Activated CD8-positive, alpha-beta T cell treated with anti-CD3 and anti-CD28 coated beads for 36 hours (primary cell): ENCODE results near the gene SLC7A6. TPM values are rescaled to one million over a fixed set of nuclear protein-coding genes. Genes with fewer than 3 reads are reported as not detected.
A peak's percentile ranks its signal among the peaks of the same experiment; 100 is the strongest.

Source experiments
- ATAC-seq: fragments of 200-7000 bp; cut with Tn5 transposase; one replicate; pipeline ENCODE4 v1.10.0; 2021; ENCODE audit warnings: mild to moderate bottlenecking, moderate library complexity
- CTCF ChIA-PET: fragments of 350-600 bp; sonication (Branson Sonifier 250); formaldehyde crosslinking; loops from one replicate; lab custom pipeline; 2021; ENCODE audit warnings: antibody characterized with exemption; lab: Charles Lee
- POLR2A ChIA-PET: fragments of 350-600 bp; sonication (Branson Sonifier 250); formaldehyde crosslinking; loops from one replicate; lab custom pipeline; 2021; ENCODE audit warnings: antibody characterized with exemption; lab: Charles Lee
- DNase-seq: peaks from one replicate; pipeline ENCODE4 v3.0.0-alpha.2; 2020
- H3K27ac Mint-ChIP-seq: one replicate; pipeline ENCODE4 v1.8.0; 2021; ENCODE audit warnings: mild to moderate bottlenecking, mixed read lengths
- H3K27me3 Mint-ChIP-seq: one replicate; pipeline ENCODE4 v1.8.0; 2021; ENCODE audit warnings: mixed read lengths
- H3K36me3 Mint-ChIP-seq: one replicate; pipeline ENCODE4 v1.8.0; 2021; ENCODE audit warnings: low read depth, mixed read lengths
- H3K4me1 Mint-ChIP-seq: one replicate; pipeline ENCODE4 v1.8.0; 2021; ENCODE audit warnings: low read depth, mixed read lengths
- H3K4me3 Mint-ChIP-seq: one replicate; pipeline ENCODE4 v1.8.0; 2021; ENCODE audit warnings: mild to moderate bottlenecking, moderate library complexity, mixed read lengths
- H3K9me3 Mint-ChIP-seq: one replicate; pipeline ENCODE4 v1.8.0; 2021; ENCODE audit warnings: mixed read lengths
- CTCF ChIP-seq: fragments of 200-600 bp; IDR thresholded peaks from one replicate; pipeline ENCODE4 v1.8.0; 2022; ENCODE audit warnings: antibody characterized with exemption, mild to moderate bottlenecking
- intact Hi-C: fragments of 100-400 bp; cut with micrococcal nuclease; formaldehyde crosslinking; loops from one replicate; pipeline ENCODE4 v1.10.0; 2022
- total RNA-seq, 2 experiments: library from RNA; stranded (reverse); gene quantifications; one replicate each; pipeline ENCODE4 v1.2.3, GENCODE V29; 2021

Gene SLC7A6
- total RNA-seq, 2 experiments from 2014 or later, result 73.8 to 76.9 TPM

GRCh38 chr16:68230176-68230571 lies 34.2 kb upstream of the SLC7A6 start:
- Mint-ChIP-seq H3K27me3 (no peaks in the 10 kb centered on the region), H3K9me3 (no peaks in the 10 kb centered on the region), H3K27ac (no peak overlapping the region), H3K4me1 (peaks cover 52% of the 10 kb centered on the region), H3K4me3 (no peak overlapping the region), H3K36me3 (peaks cover 11% of the 10 kb centered on the region)
- ChIA-PET POLR2A (interaction anchor here (1.4 kb wide), 1 partner anchor 14 kb away, joined by 3 read pairs; the partner anchor contains the start of gene PLA2G15), CTCF (interaction anchor here (0.8 to 1.5 kb wide), 23 partner anchors 30 to 414 kb away, joined by 3 to 11 read pairs (median 4); partner anchors contain the start of genes PRMT7 and SLC7A6OS)
- TF ChIP-seq CTCF, result no peak
- no peak for DNase-seq
- intact Hi-C loops, result no loop called here
- no peak for ATAC-seq

GRCh38 chr16:68230956-68231355 lies 33.4 kb upstream of the SLC7A6 start:
- DNase-seq (no peak), ATAC-seq (no peak)
- Mint-ChIP-seq H3K27ac (peak overlapping the region; percentile 49), H3K4me1 (peaks cover 44% of the 10 kb centered on the region), H3K4me3 (no peak overlapping the region), H3K27me3 (no peaks in the 10 kb centered on the region), H3K36me3 (peaks cover 7% of the 10 kb centered on the region), H3K9me3 (no peaks in the 10 kb centered on the region)
- ChIA-PET POLR2A (interaction anchor here (1.4 kb wide), 1 partner anchor 14 kb away, joined by 3 read pairs; the partner anchor contains the start of gene PLA2G15), CTCF (interaction anchor here (0.9 to 1.5 kb wide), 3 partner anchors 98 to 185 kb away, joined by 3 to 5 read pairs (median 5); no protein-coding TSS in a partner anchor)
- no peak for TF ChIP-seq CTCF
- intact Hi-C loops, result no loop called here

- ChIA-PET POLR2A (interaction anchor here (0.6 to 1.4 kb wide), 2 partner anchors 13 to 36 kb away, joined by 3 read pairs; partner anchors contain the start of gene PLA2G15), CTCF (no interaction called here)
- peaks cover 7% of the 10 kb centered on the region for H3K36me3 Mint-ChIP-seq
- H3K27me3 Mint-ChIP-seq, result no peaks in the 10 kb centered on the region
- H3K9me3 Mint-ChIP-seq, result no peaks in the 10 kb centered on the region
- ATAC-seq, result no peak
- H3K4me1 Mint-ChIP-seq, result peaks cover 44% of the 10 kb centered on the region
- intact Hi-C loops, result no loop called here
- no peak for TF ChIP-seq CTCF
- H3K4me3 Mint-ChIP-seq, result no peak overlapping the region
- no peak for DNase-seq
- H3K27ac Mint-ChIP-seq, result peak overlapping the region; percentile 3
These were observed 32.8 kb upstream of the SLC7A6 start for GRCh38 chr16:68231384-68232136.

GRCh38 chr16:68232335-68232734 lies 32.0 kb upstream of the SLC7A6 start:
- CTCF ChIA-PET, result interaction anchor here (1.2 kb wide), 1 partner anchor 138 kb away, joined by 4 read pairs; no protein-coding TSS in a partner anchor
- no peak overlapping the region for H3K4me3 Mint-ChIP-seq

More at GRCh38 chr16:68232335-68232734, 32.0 kb upstream of the SLC7A6 start:
- Mint-ChIP-seq H3K4me1 (peaks cover 43% of the 10 kb centered on the region), H3K27ac (peak overlapping the region; percentile 32), H3K36me3 (peaks cover 7% of the 10 kb centered on the region), H3K9me3 (no peaks in the 10 kb centered on the region), H3K27me3 (no peaks in the 10 kb centered on the region)
- intact Hi-C loops, result no loop called here
- DNase-seq (peak; percentile 24), ATAC-seq (no peak)
- no peak for TF ChIP-seq CTCF
- POLR2A ChIA-PET, result no interaction called here
